Testis (tissue), 3 donors: ENCODE data around the gene FBXL13. TPM values are rescaled to one million over a fixed set of nuclear protein-coding genes. Genes with fewer than 3 reads are reported as not detected.

Experiments used
- DNase-seq: peaks from one replicate; pipeline ENCODE4 v3.0.0-alpha.2; 2019
- H3K27ac ChIP-seq, 2 donors: fragments of 200-600 bp; sonication (generic); one replicate each; pipeline ENCODE4 v1.5.1; 2019
- H3K27me3 ChIP-seq: fragments of 200-600 bp; sonication (generic); one replicate; pipeline ENCODE4 v1.5.1; 2019
- H3K36me3 ChIP-seq: fragments of 200-600 bp; sonication (generic); one replicate; pipeline ENCODE4 v1.5.1; 2017; ENCODE audit warnings: low read depth; ENCODE audit errors: missing control alignments
- H3K4me1 ChIP-seq: fragments of 200-600 bp; sonication (generic); one replicate; pipeline ENCODE4 v1.5.1; 2019
- H3K4me3 ChIP-seq, 2 donors: fragments of 200-600 bp; sonication (generic); one replicate each; pipeline ENCODE4 v1.5.1; 2017 to 2019
- H3K9me3 ChIP-seq: fragments of 200-600 bp; sonication (generic); one replicate; pipeline ENCODE4 v1.5.1; 2017
- POLR2A ChIP-seq: fragments of 450-650 bp; IDR thresholded peaks from one replicate; pipeline ENCODE4 v1.6.1; 2017; ENCODE audit warnings: antibody characterized with exemption, mild to moderate bottlenecking, moderate library complexity
- WGBS, 2 donors: methylation state at CpG; one replicate each; pipeline ENCODE4 v1.1.5; 2018; 5-methylcytosine and 5-hydroxymethylcytosine counted together
- intact Hi-C: fragments of 100-400 bp; cut with DNase I; formaldehyde crosslinking; loops from one replicate; pipeline ENCODE4 v1.15.1; 2023; ENCODE audit warnings: low total_unique reads
- polyA plus RNA-seq: library from polyadenylated mRNA; stranded (reverse); fragments of 350-450 nt; fragmentation: Illumina TruSeq; extraction: RNeasy Lipid Tissue Mini Kit (QIAGEN cat#74804); gene quantifications from one replicate; pipeline ENCODE4 v1.2.3, GENCODE V29; 2014; ENCODE audit warnings: low read depth, low replicate concordance; ENCODE audit not compliant: insufficient read depth
- total RNA-seq, 2 donors: library from RNA; depleted of rRNA; stranded (reverse); fragments of >200 nt; gene quantifications; one replicate each; pipeline ENCODE4 v1.2.3, GENCODE V29; 2016
- TF ChIP-seq, protein P1 (sequence below), 3 experiments: fragments of 450-650 bp in 2 of 3; fragments of 200-600 bp in 1 of 3; sonication (generic) in 1 of 3; IDR thresholded peaks; one replicate each; pipeline ENCODE4 v1.5.1; 2016 to 2019; ENCODE audit warnings: antibody characterized with exemption in 3 of 3, mild to moderate bottlenecking in 2 of 3, moderate library complexity in 1 of 3

FBXL13 gene
- total and polyA plus RNA-seq, 3 donors from 2014 or later: 21.1 to 38.8 (median 28.6) TPM

DNA sequence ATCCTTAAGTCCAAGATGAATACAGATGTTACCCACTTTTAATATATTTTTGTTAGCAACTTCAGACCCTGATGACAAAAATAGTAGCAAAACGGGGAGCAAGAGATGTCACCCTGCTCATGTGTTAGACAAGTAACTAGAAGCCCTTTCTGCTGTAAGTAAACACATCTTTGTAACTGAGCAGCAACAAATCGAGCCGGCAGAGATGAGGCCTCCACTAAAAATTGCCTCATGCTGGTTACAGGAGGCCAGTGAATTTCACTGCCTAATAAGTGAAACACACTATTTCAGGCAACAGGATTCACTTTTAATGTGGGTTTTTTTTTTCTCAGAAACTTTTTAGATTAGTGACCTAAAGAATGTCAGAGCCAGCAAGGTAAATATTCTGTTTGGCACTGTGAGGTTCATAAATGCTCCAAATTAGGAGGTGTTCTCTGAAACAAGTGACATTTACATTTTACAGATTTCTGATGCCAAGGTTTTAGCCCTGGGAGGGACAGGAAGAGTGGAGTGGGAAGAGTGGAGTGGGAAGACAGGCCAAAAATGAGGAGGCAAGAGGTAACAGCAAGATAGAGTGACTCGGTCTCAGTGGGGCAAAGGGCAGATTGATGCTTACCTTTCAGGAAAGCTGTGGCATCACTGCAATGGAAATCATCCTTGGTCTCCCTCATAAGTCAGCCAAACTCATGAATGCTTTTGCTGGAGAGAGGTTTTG, 215.4 kb downstream of the FBXL13 start:
- no peaks in the 10 kb centered on the region for H3K27me3 ChIP-seq
- peaks cover 11% of the 10 kb centered on the region for H3K4me1 ChIP-seq
- no peak overlapping the region for H3K4me3 ChIP-seq
- DNase-seq: no peak
- no peaks in the 10 kb centered on the region for H3K36me3 ChIP-seq
- 43 to 48% methylated on average over 4 of the region's 4 CpGs for WGBS, 2 donors
- H3K9me3 ChIP-seq: no peaks in the 10 kb centered on the region
- intact Hi-C loops: no loop called here
- TF ChIP-seq POLR2A: no peak
- TF ChIP-seq, protein P1, sequence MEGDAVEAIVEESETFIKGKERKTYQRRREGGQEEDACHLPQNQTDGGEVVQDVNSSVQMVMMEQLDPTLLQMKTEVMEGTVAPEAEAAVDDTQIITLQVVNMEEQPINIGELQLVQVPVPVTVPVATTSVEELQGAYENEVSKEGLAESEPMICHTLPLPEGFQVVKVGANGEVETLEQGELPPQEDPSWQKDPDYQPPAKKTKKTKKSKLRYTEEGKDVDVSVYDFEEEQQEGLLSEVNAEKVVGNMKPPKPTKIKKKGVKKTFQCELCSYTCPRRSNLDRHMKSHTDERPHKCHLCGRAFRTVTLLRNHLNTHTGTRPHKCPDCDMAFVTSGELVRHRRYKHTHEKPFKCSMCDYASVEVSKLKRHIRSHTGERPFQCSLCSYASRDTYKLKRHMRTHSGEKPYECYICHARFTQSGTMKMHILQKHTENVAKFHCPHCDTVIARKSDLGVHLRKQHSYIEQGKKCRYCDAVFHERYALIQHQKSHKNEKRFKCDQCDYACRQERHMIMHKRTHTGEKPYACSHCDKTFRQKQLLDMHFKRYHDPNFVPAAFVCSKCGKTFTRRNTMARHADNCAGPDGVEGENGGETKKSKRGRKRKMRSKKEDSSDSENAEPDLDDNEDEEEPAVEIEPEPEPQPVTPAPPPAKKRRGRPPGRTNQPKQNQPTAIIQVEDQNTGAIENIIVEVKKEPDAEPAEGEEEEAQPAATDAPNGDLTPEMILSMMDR (IDR thresholded peaks at IDR 0.05): no peak
- H3K27ac ChIP-seq: no peak overlapping the region

DNA sequence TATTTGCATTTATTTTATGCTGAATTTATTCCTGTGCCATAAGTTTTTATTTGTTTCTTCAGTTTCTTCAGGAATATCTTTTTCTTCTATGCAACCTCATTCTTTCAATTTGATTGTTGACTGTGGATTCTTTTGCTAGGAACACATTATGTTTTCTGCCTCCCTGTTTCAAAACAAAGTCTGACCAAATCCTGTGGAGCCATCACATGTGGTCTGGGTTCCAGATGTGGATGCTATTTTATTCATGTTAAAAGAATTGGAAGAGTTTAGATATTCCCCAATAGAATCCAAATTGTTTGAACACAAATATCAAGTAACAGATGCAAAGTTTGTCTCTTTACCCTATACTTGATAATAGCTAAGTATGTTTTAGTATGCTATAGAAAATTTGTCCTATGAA, 218.6 kb downstream of the FBXL13 start:
- no peak overlapping the region for H3K4me3 ChIP-seq
- intact Hi-C loops: no loop called here
- H3K27me3 ChIP-seq: no peaks in the 10 kb centered on the region
- no peaks in the 10 kb centered on the region for H3K9me3 ChIP-seq
- H3K27ac ChIP-seq: no peak overlapping the region
- no peak for DNase-seq
- peaks cover 11% of the 10 kb centered on the region for H3K4me1 ChIP-seq
- no peaks in the 10 kb centered on the region for H3K36me3 ChIP-seq
- TF ChIP-seq, protein P1 (IDR thresholded peaks at IDR 0.05): no peak
- no peak for TF ChIP-seq POLR2A

DNA sequence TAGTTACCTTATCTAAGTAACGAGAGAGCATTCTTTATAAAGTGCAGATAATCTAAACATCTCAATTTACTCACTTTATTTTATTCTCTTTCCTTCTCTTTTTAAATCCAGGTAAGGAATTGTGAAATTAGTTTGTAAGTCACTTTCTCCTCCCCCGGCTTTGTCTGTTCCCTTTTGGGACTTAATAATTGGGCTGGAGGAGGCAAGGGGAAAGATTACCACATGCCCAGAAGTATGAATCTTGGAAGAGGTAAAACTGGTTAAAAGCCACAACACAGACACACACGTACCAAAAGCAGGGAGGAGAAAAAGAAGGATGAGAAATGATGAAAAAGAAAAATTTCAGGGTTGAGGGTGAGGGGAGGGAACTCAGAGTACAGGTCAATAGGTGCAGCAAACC, 225.1 kb downstream of the FBXL13 start:
- intact Hi-C loops: no loop called here
- DNase-seq: no peak
- Histone ChIP-seq H3K4me3 (no peak overlapping the region), H3K36me3 (no peaks in the 10 kb centered on the region), H3K27me3 (no peaks in the 10 kb centered on the region), H3K4me1 (no peaks in the 10 kb centered on the region), H3K27ac (no peak overlapping the region), H3K9me3 (no peaks in the 10 kb centered on the region)
- WGBS, 2 donors: 84 to 89% methylated on average over 3 of the region's 3 CpGs
- TF ChIP-seq, protein P1 (IDR thresholded peaks at IDR 0.05): no peak
- TF ChIP-seq POLR2A: no peak

GRCh38 chr7:102849079-102849478, 225.5 kb downstream of the FBXL13 start:
- no peaks in the 10 kb centered on the region for H3K27me3 ChIP-seq
- H3K4me1 ChIP-seq: no peaks in the 10 kb centered on the region
- no peaks in the 10 kb centered on the region for H3K36me3 ChIP-seq
- no peak for DNase-seq
- no peak for TF ChIP-seq POLR2A
- TF ChIP-seq, protein P1 (IDR thresholded peaks at IDR 0.05): no peak
- H3K4me3 ChIP-seq: no peak overlapping the region
- intact Hi-C loops: no loop called here
- 84 to 85% methylated on average over 5 of the region's 5 CpGs for WGBS, 2 donors
- no peak overlapping the region for H3K27ac ChIP-seq
- no peaks in the 10 kb centered on the region for H3K9me3 ChIP-seq

DNA sequence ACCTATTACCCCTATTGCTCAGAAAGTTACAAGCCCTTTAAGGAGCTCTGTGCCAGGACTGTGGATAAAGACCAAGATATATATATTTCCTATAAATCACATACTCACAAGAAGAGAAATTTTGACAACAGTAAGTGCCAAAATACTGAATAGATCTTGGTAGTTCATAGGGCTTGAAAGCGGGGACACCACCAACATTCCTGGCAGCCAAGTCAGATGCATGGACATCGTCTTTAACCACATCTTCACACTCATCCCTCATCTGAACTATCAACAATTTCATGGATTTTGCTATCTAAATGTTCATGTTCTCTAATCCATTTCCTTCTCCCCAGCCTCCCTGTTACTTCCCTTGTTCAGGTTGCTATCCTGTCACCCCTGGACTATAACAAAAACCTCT, 229.2 kb downstream of the FBXL13 start:
- Histone ChIP-seq H3K9me3 (no peaks in the 10 kb centered on the region), H3K27me3 (no peaks in the 10 kb centered on the region), H3K36me3 (no peaks in the 10 kb centered on the region), H3K4me3 (no peak overlapping the region), H3K4me1 (no peaks in the 10 kb centered on the region), H3K27ac (no peak overlapping the region)
- 89% methylated on average over 2 of the region's 2 CpGs for WGBS, 2 donors
- TF ChIP-seq, protein P1 (IDR thresholded peaks at IDR 0.05): no peak
- TF ChIP-seq POLR2A: no peak
- intact Hi-C loops: no loop called here
- DNase-seq: no peak
